HEK293 (cell line): ENCODE results near the gene UBE2F.

Experiments
- CTCF ChIA-PET: fragments of 350-600 bp; formaldehyde crosslinking; extraction: SDS; loops from one replicate; lab custom pipeline; 2021; ENCODE audit warnings: antibody characterized with exemption; lab: Yijun Ruan, JAX
- POLR2A ChIA-PET: fragments of 300-600 bp; formaldehyde crosslinking; extraction: SDS; loops from one replicate; lab custom pipeline; 2020; ENCODE audit warnings: antibody characterized with exemption, inconsistent platforms; lab: Yijun Ruan, JAX
- H3K27ac ChIP-seq: fragments of 200-500 bp; sonication (Bioruptor generic); 2 replicates; pipeline ENCODE4 v1.5.1; 2014; ENCODE audit warnings: low read depth, low read length, control low read depth, inconsistent platforms; ENCODE audit errors: extremely low read depth
- H3K36me3 ChIP-seq, 2 experiments: fragments of 200-500 bp in 1 of 2; sonication (Bioruptor generic) in 1 of 2; 1 replicate in 1 of 2; 2 replicates in 1 of 2; pipeline ENCODE4 v1.5.1; 2014 to 2017; ENCODE audit warnings: inconsistent platforms in 2 of 2, low read length in 2 of 2; ENCODE audit not compliant: control insufficient read depth in 2 of 2, insufficient read depth in 1 of 2
- H3K4me1 ChIP-seq: fragments of 200-500 bp; sonication (Bioruptor generic); 2 replicates; pipeline ENCODE4 v1.5.1; 2014; ENCODE audit warnings: mild to moderate bottlenecking, low read length, inconsistent platforms; ENCODE audit not compliant: control insufficient read depth, insufficient read depth
- H3K4me3 ChIP-seq: 2 replicates; pipeline ENCODE4 v1.5.1; 2011; ENCODE audit warnings: low read depth, mild to moderate bottlenecking, control low read depth, low read length, moderate library complexity
- H3K9me3 ChIP-seq: fragments of 200-500 bp; sonication (Bioruptor generic); 2 replicates; pipeline ENCODE4 v1.5.1; 2014; ENCODE audit warnings: low read depth, low read length, inconsistent platforms; ENCODE audit not compliant: control insufficient read depth, insufficient read depth
- HIC1 ChIP-seq: fragments of 450-650 bp; formaldehyde crosslinking; IDR thresholded peaks from 2 replicates; pipeline ENCODE4 v1.5.1; 2016; ENCODE audit warnings: missing biosample characterization, missing genetic modification characterization
- HOXA7 ChIP-seq: sonication (generic); formaldehyde crosslinking; IDR thresholded peaks from 2 replicates; pipeline ENCODE4 v1.8.1; 2022; ENCODE audit warnings: missing genetic modification reagents, borderline replicate concordance
- PRDM4 ChIP-seq: fragments of 450-650 bp; formaldehyde crosslinking; IDR thresholded peaks from 2 replicates; pipeline ENCODE4 v1.5.1; 2017; ENCODE audit warnings: missing biosample characterization, missing genetic modification characterization
- TRIM28 ChIP-seq: IDR thresholded peaks from 2 replicates; pipeline ENCODE4 v1.6.1; 2011; ENCODE audit warnings: low read length, control low read depth, borderline replicate concordance
- TSHZ1 ChIP-seq: fragments of 450-650 bp; formaldehyde crosslinking; IDR thresholded peaks from 2 replicates; pipeline ENCODE4 v1.5.1; 2016; ENCODE audit warnings: missing biosample characterization, missing genetic modification characterization, borderline replicate concordance
- ZBTB10 ChIP-seq: fragments of 450-650 bp; formaldehyde crosslinking; IDR thresholded peaks from 2 replicates; pipeline ENCODE4 v1.5.1; 2016; ENCODE audit warnings: missing biosample characterization, missing genetic modification characterization
- ZBTB49 ChIP-seq: fragments of 450-650 bp; formaldehyde crosslinking; IDR thresholded peaks from 2 replicates; pipeline ENCODE4 v1.5.1; 2016; ENCODE audit warnings: missing biosample characterization, missing genetic modification characterization, low read depth
- ZBTB8A ChIP-seq: fragments of 450-650 bp; formaldehyde crosslinking; IDR thresholded peaks from 2 replicates; pipeline ENCODE4 v1.5.1; 2016; ENCODE audit warnings: missing biosample characterization, missing genetic modification characterization
- ZFP3 ChIP-seq: fragments of 450-650 bp; formaldehyde crosslinking; IDR thresholded peaks from 2 replicates; pipeline ENCODE4 v1.5.1; 2016; ENCODE audit warnings: low read depth, missing biosample characterization, missing genetic modification characterization
- ZNF366 ChIP-seq: fragments of 450-650 bp; formaldehyde crosslinking; conservative IDR thresholded peaks from 2 replicates; pipeline ENCODE4 v1.5.1; 2016; ENCODE audit warnings: missing biosample characterization, missing genetic modification characterization
- ZNF692 ChIP-seq: fragments of 450-650 bp; formaldehyde crosslinking; IDR thresholded peaks from 2 replicates; pipeline ENCODE4 v1.5.1; 2016; ENCODE audit warnings: missing biosample characterization, missing genetic modification characterization
- ZNF768 ChIP-seq: fragments of 450-650 bp; formaldehyde crosslinking; IDR thresholded peaks from 2 replicates; pipeline ENCODE4 v1.5.1; 2018; ENCODE audit warnings: missing biosample characterization, mild to moderate bottlenecking, missing genetic modification characterization
- ZNF791 ChIP-seq: fragments of 450-650 bp; formaldehyde crosslinking; IDR thresholded peaks from 2 replicates; pipeline ENCODE4 v1.5.1; 2016; ENCODE audit warnings: missing biosample characterization, missing genetic modification characterization
- ZNF843 ChIP-seq: fragments of 450-650 bp; formaldehyde crosslinking; IDR thresholded peaks from 2 replicates; pipeline ENCODE4 v1.5.1; 2016; ENCODE audit warnings: missing biosample characterization, missing genetic modification characterization

UBE2F gene

GRCh38 chr2:238061315-238062202 lies 94.7 kb downstream of the UBE2F start (continued):
- TF ChIP-seq ZBTB49 (tag by site-specific recombination): no peak
- TF ChIP-seq ZNF366: no peak
- TF ChIP-seq ZBTB10 (tag by site-specific recombination): peak; percentile 39; the same call in 1 of the 2 replicates

GRCh38 chr2:238063414-238064189 lies 96.8 kb downstream of the UBE2F start:
- ChIA-PET CTCF (no interaction called here), POLR2A (no interaction called here)
- Histone ChIP-seq H3K4me1 (no peaks in the 10 kb centered on the region), H3K9me3 (no peaks in the 10 kb centered on the region), H3K27ac (no peak overlapping the region), H3K36me3 (peaks cover 17 to 49% of the 10 kb centered on the region in 2 experiments), H3K4me3 (no peak overlapping the region)
- no peak for TF ChIP-seq TRIM28
- no peak for TF ChIP-seq HIC1 (tag by site-specific recombination)
- no peak for TF ChIP-seq ZNF692 (tag by site-specific recombination)
- no peak for TF ChIP-seq ZNF791 (tag by site-specific recombination)
- TF ChIP-seq ZFP3: no peak

- no peaks in the 10 kb centered on the region for H3K9me3 ChIP-seq
- H3K36me3 ChIP-seq: peaks cover 17 to 56% of the 10 kb centered on the region in 2 experiments
- no peaks in the 10 kb centered on the region for H3K4me1 ChIP-seq
- no peak overlapping the region for H3K4me3 ChIP-seq
- H3K27ac ChIP-seq: no peak overlapping the region
- ChIA-PET CTCF (interaction anchor here (0.6 kb wide), 2 partner anchors 40 to 493 kb away, joined by 3 read pairs; no protein-coding TSS in a partner anchor), POLR2A (interaction anchor here (0.6 to 0.7 kb wide), 2 partner anchors 25 to 196 kb away, joined by 3 to 6 read pairs; no protein-coding TSS in a partner anchor)
- no peak for TF ChIP-seq PRDM4
- no peak for TF ChIP-seq TSHZ1 (tag by site-specific recombination)
- no peak for TF ChIP-seq ZNF843 (tag by site-specific recombination)
- no peak for TF ChIP-seq HOXA7 (CRISPR knock-in tag)
- TF ChIP-seq ZBTB8A (tag by site-specific recombination): no peak
- no peak for TF ChIP-seq ZNF768
Measured at GRCh38 chr2:238064376-238064775, 97.6 kb downstream of the UBE2F start.
